HepG2 (cell line): ENCODE data around the gene LORICRIN. TPM values are rescaled to one million over a fixed set of nuclear protein-coding genes. Genes with fewer than 3 reads are reported as not detected.

Source experiments
- ATAC-seq: fragments of 200-7000 bp; cut with Tn5 transposase; 3 replicates; pipeline ENCODE4 v1.9.1; 2020; ENCODE audit warnings: mild to moderate bottlenecking, moderate library complexity
- BruUV-seq: library from RNA; stranded (reverse); fragments of 400-500 nt; replicated peaks from 2 replicates; lab custom pipeline; 2021; lab: Mats Ljungman, UMichigan
- CTCF ChIA-PET: fragments of 300-600 bp; formaldehyde crosslinking; extraction: SDS; loops from one replicate; lab custom pipeline; 2021; ENCODE audit warnings: low total read pairs, inconsistent platforms, low intra/inter-chr PET ratio; lab: Yijun Ruan, JAX
- POLR2A ChIA-PET: fragments of 350-600 bp; sonication (Branson Sonifier 250); formaldehyde crosslinking; loops from one replicate; lab custom pipeline; 2020; ENCODE audit warnings: antibody characterized with exemption, inconsistent platforms; lab: Yijun Ruan, JAX
- DNase-seq: peaks from one replicate; pipeline ENCODE4 v3.0.0-alpha.2; 2015; ENCODE audit warnings: low spot score
- FAIRE-seq: peaks from 3 replicates; lab custom pipeline; 2011; peaks lifted over from hg19 to GRCh38; lab: Jason Lieb, UNC
- H2AFZ ChIP-seq: one replicate; pipeline ENCODE4 v1.6.1; 2011; ENCODE audit warnings: low read length, inconsistent platforms
- H3K27ac ChIP-seq: fragments of 300-600 bp; 3 replicates; pipeline ENCODE4 v1.8.0; 2011; ENCODE audit warnings: mixed run types, mild to moderate bottlenecking, mixed read lengths, low read length, inconsistent platforms; ENCODE audit not compliant: insufficient read depth; ENCODE audit errors: extremely low read length
- H3K27me3 ChIP-seq, 2 experiments: fragments of 200-600 bp in 1 of 2; 2 replicates in 1 of 2; 3 replicates in 1 of 2; pipeline versions ENCODE4 v1.6.0 to v1.8.0; 2011; ENCODE audit warnings: low read length in 2 of 2, mild to moderate bottlenecking in 2 of 2, moderate library complexity in 2 of 2, inconsistent platforms in 1 of 2; ENCODE audit not compliant: insufficient read depth in 2 of 2, control insufficient read depth in 1 of 2
- H3K36me3 ChIP-seq, 2 experiments: fragments of 200-600 bp in 1 of 2; replicated peaks in 1 of 2; 2 replicates in 1 of 2; 3 replicates in 1 of 2; pipeline versions ENCODE4 v1.5.1 to v1.8.0; 2011; ENCODE audit warnings: low read length in 2 of 2, inconsistent platforms in 1 of 2; ENCODE audit not compliant: insufficient read depth in 2 of 2, control insufficient read depth in 1 of 2
- H3K4me1 ChIP-seq: 2 replicates; pipeline ENCODE4 v1.5.1; 2012; ENCODE audit warnings: low read length, inconsistent platforms; ENCODE audit not compliant: insufficient read depth
- H3K4me2 ChIP-seq: 2 replicates; pipeline ENCODE4 v1.6.0; 2011; ENCODE audit warnings: low read depth, low read length, inconsistent platforms
- H3K4me3 ChIP-seq, 3 experiments: fragments of 200-600 bp in 1 of 3; sonication (generic), shearing (Covaris generic) in 1 of 3; replicated peaks in 1 of 3; 2 replicates each; pipeline ENCODE4 v1.5.1; 2011 to 2016; ENCODE audit warnings: low read length in 3 of 3, inconsistent platforms in 2 of 3, low read depth in 2 of 3, mild to moderate bottlenecking in 2 of 3, control low read depth in 1 of 3, mixed read lengths in 1 of 3; ENCODE audit not compliant: insufficient read depth in 1 of 3
- H3K79me2 ChIP-seq: one replicate; pipeline ENCODE4 v1.6.1; 2011; ENCODE audit warnings: low read length, inconsistent platforms; ENCODE audit not compliant: insufficient read depth
- H3K9ac ChIP-seq: 2 replicates; pipeline ENCODE4 v1.6.0; 2011; ENCODE audit warnings: mild to moderate bottlenecking, low read depth, low read length, inconsistent platforms; ENCODE audit not compliant: insufficient read depth
- H3K9me3 ChIP-seq: 2 replicates; pipeline ENCODE4 v1.5.1; 2012; ENCODE audit warnings: mild to moderate bottlenecking, low read length
- H4K20me1 ChIP-seq: 2 replicates; pipeline ENCODE4 v1.6.0; 2011; ENCODE audit warnings: inconsistent platforms, mild to moderate bottlenecking, low read length, moderate library complexity; ENCODE audit not compliant: insufficient read depth
- HMGA1 ChIP-seq: sonication (generic); formaldehyde crosslinking; conservative IDR thresholded peaks from 2 replicates; pipeline ENCODE4 v1.4.0; 2020; ENCODE audit warnings: missing genetic modification reagents
- JDP2 ChIP-seq: sonication (generic); formaldehyde crosslinking; IDR thresholded peaks from 2 replicates; pipeline ENCODE4 v1.8.1; 2022; ENCODE audit warnings: missing genetic modification reagents, borderline replicate concordance
- KDM5B ChIP-seq: sonication (generic); formaldehyde crosslinking; IDR thresholded peaks from 2 replicates; pipeline ENCODE4 v1.4.0; 2020; ENCODE audit warnings: missing genetic modification reagents, mild to moderate bottlenecking, borderline replicate concordance
- MIER2 ChIP-seq: IDR thresholded peaks from 2 replicates; pipeline ENCODE4 v1.6.1; 2016; ENCODE audit warnings: missing biosample characterization, missing genetic modification reagents
- SKI ChIP-seq: fragments of 450-650 bp; IDR thresholded peaks from one replicate; pipeline ENCODE4 v1.6.1; 2018; ENCODE audit warnings: mild to moderate bottlenecking; ENCODE audit not compliant: partially characterized antibody
- SRF ChIP-seq: IDR thresholded peaks from 2 replicates; pipeline ENCODE4 v1.6.1; 2011; ENCODE audit warnings: mild to moderate bottlenecking, low read depth, low read length, moderate library complexity
- SRSF4 ChIP-seq: fragments of 200-400 bp; formaldehyde crosslinking; IDR thresholded peaks from one replicate; pipeline ENCODE4 v1.6.1; 2018; ENCODE audit warnings: mild to moderate bottlenecking, low read depth, low read length, moderate library complexity; ENCODE audit not compliant: poor library complexity, severe bottlenecking
- SYNCRIP ChIP-seq: fragments of 200-400 bp; formaldehyde crosslinking; IDR thresholded peaks from 2 replicates; pipeline ENCODE4 v1.6.1; 2018; ENCODE audit warnings: mild to moderate bottlenecking, low read depth, low read length; ENCODE audit not compliant: insufficient read depth
- TSC22D2 ChIP-seq: sonication (generic); formaldehyde crosslinking; IDR thresholded peaks from 2 replicates; pipeline ENCODE4 v1.5.1; 2020; ENCODE audit warnings: missing genetic modification reagents, mild to moderate bottlenecking, borderline replicate concordance
- ZNF431 ChIP-seq: sonication (generic); formaldehyde crosslinking; IDR thresholded peaks from 2 replicates; pipeline ENCODE4 v1.9.0; 2022; ENCODE audit warnings: missing genetic modification reagents, low read depth, mild to moderate bottlenecking, borderline replicate concordance
- ZNF720 ChIP-seq: sonication (generic); formaldehyde crosslinking; IDR thresholded peaks from 2 replicates; pipeline ENCODE4 v1.4.0; 2020; ENCODE audit warnings: missing genetic modification reagents
- ZNF766 ChIP-seq: sonication (generic); formaldehyde crosslinking; IDR thresholded peaks from 2 replicates; pipeline ENCODE4 v1.5.0; 2020; ENCODE audit warnings: missing genetic modification reagents, borderline replicate concordance
- WGBS: methylation state at CpG from one replicate; pipeline ENCODE4 v1.1.6; 2017; ENCODE audit warnings: low lambda C conversion rate; 5-methylcytosine and 5-hydroxymethylcytosine counted together
- in situ Hi-C: cut with HindIII; loops from 2 replicates; pipeline ENCODE4 v1.10.0; 2017; ENCODE audit warnings: low pct_unique_long_range_greater_than_20kb; ENCODE audit not compliant: extremely low pct_ligation_motif_present
- intact Hi-C: fragments of 100-400 bp; cut with micrococcal nuclease; formaldehyde crosslinking; loops from one replicate; pipeline ENCODE4 v1.10.0; 2022; ENCODE audit not compliant: unreplicated experiment
- polyA plus RNA-seq, 8 experiments: library from polyadenylated mRNA; depleted of rRNA in 3 of 8; stranded (reverse) in 7 of 8; unstranded in 1 of 8; fragments of >200 nt; fragmentation: Illumina TruSeq in 4 of 8; extraction: Trizol in 4 of 8; gene quantifications; 2 replicates each; pipeline versions ENCODE4 v1.2.1 to v1.2.3, GENCODE V29; 2011 to 2016; ENCODE audit warnings: low read depth in 4 of 8, missing spikeins in 1 of 8, mixed read lengths in 1 of 8; ENCODE audit not compliant: insufficient read depth in 1 of 8
- total RNA-seq, 5 experiments: library from RNA; depleted of rRNA; stranded (reverse); fragments of >200 nt; fragmentation: Illumina TruSeq; extraction: Trizol; gene quantifications; 2 replicates each; pipeline ENCODE4 v1.2.3, GENCODE V29; 2016; ENCODE audit warnings: low read depth in 1 of 5
- TF ChIP-seq, protein P1 (sequence below): sonication (generic); formaldehyde crosslinking; IDR thresholded peaks from 2 replicates; pipeline ENCODE4 v1.4.0; 2020; ENCODE audit warnings: mild to moderate bottlenecking, low read depth, missing genetic modification reagents
- TF ChIP-seq, protein P2 (sequence below): sonication (generic); formaldehyde crosslinking; IDR thresholded peaks from 2 replicates; pipeline ENCODE4 v1.5.0; 2020; ENCODE audit warnings: missing genetic modification reagents
- TF ChIP-seq, protein P3 (sequence below): sonication (generic); formaldehyde crosslinking; IDR thresholded peaks from 2 replicates; pipeline ENCODE4 v1.8.1; 2023; ENCODE audit warnings: mild to moderate bottlenecking, inconsistent platforms, moderate library complexity, missing genetic modification reagents, borderline replicate concordance
- TF ChIP-seq, protein P4 (sequence below): sonication (generic); formaldehyde crosslinking; IDR thresholded peaks from 2 replicates; pipeline ENCODE4 v1.5.0; 2020; ENCODE audit warnings: missing genetic modification reagents, mild to moderate bottlenecking, borderline replicate concordance
- TF ChIP-seq, protein P5 (sequence below): sonication (generic); formaldehyde crosslinking; IDR thresholded peaks from 2 replicates; pipeline ENCODE4 v1.5.0; 2020; ENCODE audit warnings: mild to moderate bottlenecking, missing genetic modification reagents

LORICRIN gene
- total and polyA plus RNA-seq, 2 of the 13 experiments (the other 11 are each of a cell fraction or from before 2014, with no cell fraction given): not detected

DNA sequence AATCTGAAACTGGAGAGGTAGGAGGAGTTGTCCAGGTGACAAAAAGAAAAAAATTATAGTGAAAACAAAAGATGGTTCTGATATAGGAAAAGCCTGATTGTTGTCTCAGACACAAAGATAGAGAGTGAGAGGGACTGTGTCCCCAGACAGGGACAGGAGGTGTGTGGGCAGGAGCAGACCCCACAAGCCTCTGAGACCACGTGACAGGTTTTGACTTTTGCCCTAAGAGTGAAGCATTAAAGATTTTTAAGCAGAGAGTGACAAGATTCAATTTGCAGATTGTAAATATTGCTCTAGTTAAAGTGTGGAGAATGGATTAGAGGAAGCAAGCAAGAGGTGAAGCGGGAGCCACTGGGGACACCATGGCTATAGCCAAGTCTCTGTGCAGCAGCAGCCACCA is 31.7 kb upstream of the LORICRIN start (continued):
- TF ChIP-seq, protein P1, sequence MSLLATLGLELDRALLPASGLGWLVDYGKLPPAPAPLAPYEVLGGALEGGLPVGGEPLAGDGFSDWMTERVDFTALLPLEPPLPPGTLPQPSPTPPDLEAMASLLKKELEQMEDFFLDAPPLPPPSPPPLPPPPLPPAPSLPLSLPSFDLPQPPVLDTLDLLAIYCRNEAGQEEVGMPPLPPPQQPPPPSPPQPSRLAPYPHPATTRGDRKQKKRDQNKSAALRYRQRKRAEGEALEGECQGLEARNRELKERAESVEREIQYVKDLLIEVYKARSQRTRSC (CRISPR knock-in tag): no peak
- TF ChIP-seq JDP2 (CRISPR knock-in tag) (no peak), ZNF766 (CRISPR knock-in tag) (no peak), SRSF4 (no peak), ZNF720 (CRISPR knock-in tag) (no peak), ZNF431 (CRISPR knock-in tag) (no peak)
- TF ChIP-seq, protein P2, sequence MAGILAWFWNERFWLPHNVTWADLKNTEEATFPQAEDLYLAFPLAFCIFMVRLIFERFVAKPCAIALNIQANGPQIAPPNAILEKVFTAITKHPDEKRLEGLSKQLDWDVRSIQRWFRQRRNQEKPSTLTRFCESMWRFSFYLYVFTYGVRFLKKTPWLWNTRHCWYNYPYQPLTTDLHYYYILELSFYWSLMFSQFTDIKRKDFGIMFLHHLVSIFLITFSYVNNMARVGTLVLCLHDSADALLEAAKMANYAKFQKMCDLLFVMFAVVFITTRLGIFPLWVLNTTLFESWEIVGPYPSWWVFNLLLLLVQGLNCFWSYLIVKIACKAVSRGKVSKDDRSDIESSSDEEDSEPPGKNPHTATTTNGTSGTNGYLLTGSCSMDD (CRISPR knock-in tag): no peak
- TF ChIP-seq, all 625 proteins: peak for 0

DNA sequence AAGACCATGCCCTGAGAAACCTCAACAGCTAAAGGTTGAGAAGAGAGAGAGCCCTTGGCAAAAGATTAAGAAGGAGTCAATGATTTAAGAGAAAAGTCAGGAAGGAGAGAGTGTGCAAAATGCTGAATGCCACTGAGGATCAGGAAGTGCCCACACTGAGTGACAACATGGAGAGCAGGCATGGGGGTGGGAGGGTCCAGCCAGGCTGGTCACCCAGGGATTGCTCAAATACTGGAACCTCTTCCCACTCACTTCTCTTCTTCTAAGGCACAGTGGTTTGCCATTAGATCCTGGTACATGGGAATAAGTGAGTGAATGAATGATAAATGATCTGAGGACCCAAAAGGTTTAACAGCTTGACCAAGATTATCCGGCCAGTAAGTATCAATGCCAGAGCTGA is 31.0 kb upstream of the LORICRIN start:
- Histone ChIP-seq H3K27me3 (peaks cover 0 to 8% of the 10 kb centered on the region in 2 experiments; a peak in 4 of 5 replicates), H3K9ac (no peak overlapping the region), H2AFZ (no peak overlapping the region), H4K20me1 (no peaks in the 10 kb centered on the region), H3K4me2 (no peak overlapping the region), H3K79me2 (no peaks in the 10 kb centered on the region), H3K4me3 (no peak overlapping the region), H3K36me3 (no peaks in the 10 kb centered on the region), H3K9me3 (no peaks in the 10 kb centered on the region), H3K4me1 (no peaks in the 10 kb centered on the region), H3K27ac (no peak overlapping the region)
- no peak for FAIRE-seq
- ATAC-seq: no peak
- POLR2A ChIA-PET: no interaction called here
- DNase-seq: no peak
- intact Hi-C loops (no loop called here), in situ Hi-C loops (loop anchor here (10.0 kb wide), 2 partner anchors 314 to 354 kb away; partner anchors contain the start of gene SMCP)
- BruUV-seq: no TSS peak
- 90% methylated on average over 1 of the region's 1 CpG for WGBS
- CTCF ChIA-PET: no interaction called here
- TF ChIP-seq HMGA1 (CRISPR knock-in tag): no peak
- TF ChIP-seq, protein P3, sequence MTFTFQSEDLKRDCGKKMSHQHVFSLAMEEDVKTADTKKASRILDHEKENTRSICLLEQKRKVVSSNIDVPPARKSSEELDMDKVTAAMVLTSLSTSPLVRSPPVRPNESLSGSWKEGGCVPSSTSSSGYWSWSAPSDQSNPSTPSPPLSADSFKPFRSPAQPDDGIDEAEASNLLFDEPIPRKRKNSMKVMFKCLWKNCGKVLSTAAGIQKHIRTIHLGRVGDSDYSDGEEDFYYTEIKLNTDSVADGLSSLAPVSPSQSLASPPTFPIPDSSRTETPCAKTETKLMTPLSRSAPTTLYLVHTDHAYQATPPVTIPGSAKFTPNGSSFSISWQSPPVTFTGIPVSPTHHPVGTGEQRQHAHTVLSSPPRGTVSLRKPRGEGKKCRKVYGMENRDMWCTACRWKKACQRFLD (CRISPR knock-in tag): no peak
- no peak for TF ChIP-seq SRF
- no peak for TF ChIP-seq MIER2 (CRISPR knock-in tag)
- TF ChIP-seq KDM5B (CRISPR knock-in tag): no peak
- TF ChIP-seq, protein P4, sequence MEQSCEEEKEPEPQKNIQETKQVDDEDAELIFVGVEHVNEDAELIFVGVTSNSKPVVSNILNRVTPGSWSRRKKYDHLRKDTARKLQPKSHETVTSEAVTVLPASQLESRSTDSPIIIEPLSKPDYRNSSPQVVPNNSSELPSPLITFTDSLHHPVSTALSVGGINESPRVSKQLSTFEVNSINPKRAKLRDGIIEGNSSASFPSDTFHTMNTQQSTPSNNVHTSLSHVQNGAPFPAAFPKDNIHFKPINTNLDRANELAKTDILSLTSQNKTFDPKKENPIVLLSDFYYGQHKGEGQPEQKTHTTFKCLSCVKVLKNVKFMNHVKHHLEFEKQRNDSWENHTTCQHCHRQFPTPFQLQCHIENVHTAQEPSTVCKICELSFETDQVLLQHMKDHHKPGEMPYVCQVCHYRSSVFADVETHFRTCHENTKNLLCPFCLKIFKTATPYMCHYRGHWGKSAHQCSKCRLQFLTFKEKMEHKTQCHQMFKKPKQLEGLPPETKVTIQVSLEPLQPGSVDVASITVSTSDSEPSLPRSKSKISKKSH: no peak
- TF ChIP-seq SYNCRIP: no peak
- no peak for TF ChIP-seq TSC22D2 (CRISPR knock-in tag)
- TF ChIP-seq, protein P5, sequence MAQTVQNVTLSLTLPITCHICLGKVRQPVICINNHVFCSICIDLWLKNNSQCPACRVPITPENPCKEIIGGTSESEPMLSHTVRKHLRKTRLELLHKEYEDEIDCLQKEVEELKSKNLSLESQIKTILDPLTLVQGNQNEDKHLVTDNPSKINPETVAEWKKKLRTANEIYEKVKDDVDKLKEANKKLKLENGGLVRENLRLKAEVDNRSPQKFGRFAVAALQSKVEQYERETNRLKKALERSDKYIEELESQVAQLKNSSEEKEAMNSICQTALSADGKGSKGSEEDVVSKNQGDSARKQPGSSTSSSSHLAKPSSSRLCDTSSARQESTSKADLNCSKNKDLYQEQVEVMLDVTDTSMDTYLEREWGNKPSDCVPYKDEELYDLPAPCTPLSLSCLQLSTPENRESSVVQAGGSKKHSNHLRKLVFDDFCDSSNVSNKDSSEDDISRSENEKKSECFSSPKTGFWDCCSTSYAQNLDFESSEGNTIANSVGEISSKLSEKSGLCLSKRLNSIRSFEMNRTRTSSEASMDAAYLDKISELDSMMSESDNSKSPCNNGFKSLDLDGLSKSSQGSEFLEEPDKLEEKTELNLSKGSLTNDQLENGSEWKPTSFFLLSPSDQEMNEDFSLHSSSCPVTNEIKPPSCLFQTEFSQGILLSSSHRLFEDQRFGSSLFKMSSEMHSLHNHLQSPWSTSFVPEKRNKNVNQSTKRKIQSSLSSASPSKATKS: no peak
- TF ChIP-seq SKI: no peak
